Mesendoderm (in vitro differentiated cells): ENCODE data around the gene SUSD3.

ENCODE experiments used
- DNase-seq: peaks from one replicate; pipeline ENCODE4 v3.0.0; 2013
- H2AK5ac ChIP-seq: 2 replicates; pipeline ENCODE4 v1.6.1; 2013; ENCODE audit warnings: low read length, inconsistent platforms
- H2BK120ac ChIP-seq: 2 replicates; pipeline ENCODE4 v1.6.1; 2013; ENCODE audit warnings: low read depth, mild to moderate bottlenecking, low read length, moderate library complexity, mixed read lengths
- H2BK15ac ChIP-seq: replicated peaks from 2 replicates; pipeline ENCODE4 v1.6.1; 2013; ENCODE audit warnings: low read depth, mild to moderate bottlenecking, moderate library complexity
- H2BK5ac ChIP-seq: 2 replicates; pipeline ENCODE4 v1.6.1; 2013; ENCODE audit warnings: low read length, inconsistent platforms
- H3K18ac ChIP-seq: 2 replicates; pipeline ENCODE4 v1.6.1; 2013; ENCODE audit warnings: mild to moderate bottlenecking, low read length, mixed read lengths
- H3K23ac ChIP-seq: one replicate; pipeline ENCODE4 v1.6.1; 2013; ENCODE audit warnings: low read length
- H3K27ac ChIP-seq: 2 replicates; pipeline ENCODE4 v1.5.1; 2013; ENCODE audit warnings: low read depth, mild to moderate bottlenecking, inconsistent platforms, low read length, moderate library complexity
- H3K27me3 ChIP-seq: 2 replicates; pipeline ENCODE4 v1.6.1; 2013; ENCODE audit warnings: low read length, control low read depth, mild to moderate bottlenecking, inconsistent platforms; ENCODE audit not compliant: insufficient read depth, poor library complexity
- H3K36me3 ChIP-seq: 2 replicates; pipeline ENCODE4 v1.6.1; 2013; ENCODE audit warnings: low read length, inconsistent platforms; ENCODE audit not compliant: control insufficient read depth, insufficient read depth
- H3K4ac ChIP-seq: one replicate; pipeline ENCODE4 v1.6.1; 2013; ENCODE audit warnings: low read depth, mild to moderate bottlenecking, low read length, moderate library complexity
- H3K4me1 ChIP-seq: 2 replicates; pipeline ENCODE4 v1.6.1; 2013; ENCODE audit warnings: low read depth, low read length, inconsistent platforms; ENCODE audit not compliant: control insufficient read depth
- H3K4me2 ChIP-seq: 2 replicates; pipeline ENCODE4 v1.6.1; 2013; ENCODE audit warnings: low read length
- H3K4me3 ChIP-seq: 2 replicates; pipeline ENCODE4 v1.5.1; 2013; ENCODE audit warnings: mild to moderate bottlenecking, low read length
- H3K56ac ChIP-seq: one replicate; pipeline ENCODE4 v1.6.1; 2013; ENCODE audit warnings: low read length
- H3K79me1 ChIP-seq: 2 replicates; pipeline ENCODE4 v1.6.1; 2013; ENCODE audit warnings: low read length, inconsistent platforms
- H3K79me2 ChIP-seq: 2 replicates; pipeline ENCODE4 v1.6.1; 2013; ENCODE audit warnings: mild to moderate bottlenecking, low read length; ENCODE audit not compliant: control insufficient read depth, insufficient read depth
- H3K9ac ChIP-seq: 2 replicates; pipeline ENCODE4 v1.6.1; 2013; ENCODE audit warnings: low read length, inconsistent platforms
- H4K5ac ChIP-seq: one replicate; pipeline ENCODE4 v1.6.1; 2013; ENCODE audit warnings: low read length
- H4K8ac ChIP-seq: one replicate; pipeline ENCODE4 v1.6.1; 2013; ENCODE audit warnings: low read depth, mild to moderate bottlenecking, control low read depth, low read length, moderate library complexity
- WGBS: extraction: QIAGEN DNeasy Blood & Tissue Kit; methylation state at CpG from one replicate; pipeline ENCODE4 v1.1.7; 2013; ENCODE audit warnings: low lambda C conversion rate, missing lambda C conversion rate; ENCODE audit not compliant: insufficient coverage; ENCODE audit errors: extremely low coverage; 5-methylcytosine and 5-hydroxymethylcytosine counted together

Gene SUSD3

DNA sequence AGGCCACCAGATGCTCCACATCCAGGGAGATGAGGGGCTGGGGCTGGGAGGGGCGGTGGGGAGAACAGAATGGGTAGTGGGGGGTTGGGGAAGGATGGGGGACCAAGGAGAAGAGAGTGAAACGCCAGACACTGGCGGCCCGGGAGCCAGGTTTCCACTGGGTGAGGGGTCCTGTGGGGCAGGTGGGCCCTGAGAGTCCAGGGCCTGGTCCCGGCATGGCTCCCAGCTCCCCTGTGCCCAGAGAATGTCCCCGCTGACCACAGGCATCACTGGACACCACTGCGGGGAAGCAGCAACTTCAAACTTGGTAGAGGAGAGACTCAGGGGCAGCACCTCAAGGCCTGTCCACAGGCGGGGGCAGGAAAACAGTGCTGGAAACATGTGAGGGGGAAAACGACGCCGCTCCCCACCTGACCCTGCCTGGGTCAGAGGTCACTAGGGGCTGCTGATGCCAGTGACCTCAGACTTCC is 62.4 kb downstream of the SUSD3 start:
- Histone ChIP-seq H4K8ac (no peak overlapping the region), H3K27ac (no peak overlapping the region), H3K56ac (no peak overlapping the region), H2AK5ac (no peak overlapping the region), H3K79me1 (no peaks in the 10 kb centered on the region), H4K5ac (no peak overlapping the region), H3K18ac (no peak overlapping the region), H3K4me1 (no peaks in the 10 kb centered on the region), H3K36me3 (no peaks in the 10 kb centered on the region), H2BK5ac (no peak overlapping the region), H2BK120ac (no peak overlapping the region), H3K4me2 (no peak overlapping the region), H3K79me2 (no peaks in the 10 kb centered on the region), H3K23ac (no peak overlapping the region), H3K4me3 (no peak overlapping the region), H3K9ac (no peak overlapping the region), H3K4ac (no peak overlapping the region), H3K27me3 (no peaks in the 10 kb centered on the region), H2BK15ac (no peak overlapping the region)
- no CpG with 5 or more reads among the region's 11 CpGs for WGBS
- DNase-seq, result no peak

DNA sequence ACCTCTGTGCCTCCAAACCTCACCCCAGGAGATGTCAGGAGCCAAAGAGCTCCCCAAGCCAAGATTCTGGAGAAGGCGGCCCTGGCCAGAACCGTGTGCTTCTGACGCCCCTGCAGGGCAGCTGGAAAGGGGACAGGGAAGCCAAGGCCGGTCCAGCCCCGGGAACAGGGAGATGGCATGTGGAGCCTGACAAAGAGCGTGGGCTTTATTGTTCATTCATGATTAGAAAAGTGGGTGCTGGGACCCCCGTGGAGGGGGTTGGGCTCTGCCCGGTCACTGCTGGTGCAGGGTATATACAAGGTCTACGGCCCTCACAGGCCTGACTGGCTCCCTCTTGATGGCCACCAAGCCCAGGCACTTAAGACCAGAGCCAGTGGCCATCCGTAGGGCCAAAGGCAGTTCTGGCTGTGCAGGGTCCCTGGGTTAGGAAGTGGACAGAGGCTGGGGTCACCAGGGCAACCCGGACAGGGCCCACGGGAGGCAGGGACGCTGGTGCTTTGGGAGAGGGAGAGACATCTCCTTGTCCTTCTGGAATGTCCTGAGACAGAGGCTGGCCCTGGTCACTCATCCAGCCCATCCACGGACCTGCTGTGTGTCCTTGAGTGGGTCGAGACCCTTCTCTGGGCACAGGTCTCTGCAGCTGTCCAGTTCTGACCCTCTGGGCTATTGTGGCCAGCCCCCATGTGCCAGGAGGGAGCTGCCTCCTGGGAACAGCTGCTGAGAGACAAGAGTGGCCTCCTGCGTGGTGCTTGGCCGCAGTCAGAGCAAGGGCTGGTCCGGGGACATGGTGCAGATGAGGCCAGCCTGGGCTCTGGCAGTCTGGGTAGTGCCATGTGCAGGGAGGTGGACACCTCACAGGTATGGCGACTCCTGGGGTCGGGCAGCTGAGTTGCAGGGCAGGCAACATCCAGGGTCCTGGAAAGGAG is 63.1 kb downstream of the SUSD3 start:
- no peak overlapping the region for H4K5ac ChIP-seq
- no peak overlapping the region for H3K27ac ChIP-seq
- no peaks in the 10 kb centered on the region for H3K79me1 ChIP-seq
- no peaks in the 10 kb centered on the region for H3K36me3 ChIP-seq
- no peak overlapping the region for H3K23ac ChIP-seq
- H3K4me2 ChIP-seq, result no peak overlapping the region
- no peak overlapping the region for H2AK5ac ChIP-seq
- H3K4me1 ChIP-seq, result no peaks in the 10 kb centered on the region
- H2BK120ac ChIP-seq, result no peak overlapping the region
- DNase-seq, result no peak
- no peak overlapping the region for H3K4me3 ChIP-seq
- WGBS, result no CpG with 5 or more reads among the region's 20 CpGs
- no peaks in the 10 kb centered on the region for H3K79me2 ChIP-seq
- H3K4ac ChIP-seq, result no peak overlapping the region
- H3K9ac ChIP-seq, result no peak overlapping the region
- no peak overlapping the region for H3K18ac ChIP-seq
- H4K8ac ChIP-seq, result no peak overlapping the region
- no peaks in the 10 kb centered on the region for H3K27me3 ChIP-seq
- no peak overlapping the region for H2BK5ac ChIP-seq
- no peak overlapping the region for H3K56ac ChIP-seq
- H2BK15ac ChIP-seq, result no peak overlapping the region

DNA sequence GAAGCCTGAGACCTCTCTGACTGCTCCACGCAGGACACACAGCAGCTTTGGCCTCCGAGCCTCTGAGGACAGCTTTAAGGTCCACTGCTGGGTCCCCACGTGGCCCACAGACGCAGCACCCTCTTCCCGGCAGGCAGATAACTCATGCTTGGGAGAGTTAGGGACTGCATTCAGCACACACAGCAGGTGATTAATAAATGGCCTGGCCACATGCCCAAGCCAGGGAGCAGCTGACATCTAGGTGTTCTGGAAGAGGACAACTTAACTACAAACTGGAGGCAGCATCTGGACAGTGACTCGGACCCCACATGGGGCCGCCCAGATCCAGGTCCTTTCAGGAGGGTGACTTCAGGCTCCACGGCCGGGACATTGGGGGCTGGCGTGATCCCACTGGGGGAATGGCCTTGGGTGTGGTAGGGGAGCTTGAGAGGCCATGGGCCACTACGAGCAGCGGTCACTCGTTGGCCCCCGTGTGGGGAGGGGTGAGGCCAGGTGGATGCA is 64.3 kb downstream of the SUSD3 start:
- Histone ChIP-seq H3K4me3 (no peak overlapping the region), H3K23ac (no peak overlapping the region), H3K9ac (no peak overlapping the region), H3K27ac (no peak overlapping the region), H3K4ac (no peak overlapping the region), H2BK15ac (no peak overlapping the region), H3K36me3 (no peaks in the 10 kb centered on the region), H2BK120ac (no peak overlapping the region), H3K4me2 (no peak overlapping the region), H3K4me1 (no peaks in the 10 kb centered on the region), H3K27me3 (no peaks in the 10 kb centered on the region), H4K8ac (no peak overlapping the region), H2AK5ac (no peak overlapping the region), H3K79me2 (no peaks in the 10 kb centered on the region), H4K5ac (no peak overlapping the region), H3K79me1 (no peaks in the 10 kb centered on the region), H2BK5ac (no peak overlapping the region), H3K56ac (no peak overlapping the region), H3K18ac (no peak overlapping the region)
- no CpG with 5 or more reads among the region's 14 CpGs for WGBS
- no peak for DNase-seq

DNA sequence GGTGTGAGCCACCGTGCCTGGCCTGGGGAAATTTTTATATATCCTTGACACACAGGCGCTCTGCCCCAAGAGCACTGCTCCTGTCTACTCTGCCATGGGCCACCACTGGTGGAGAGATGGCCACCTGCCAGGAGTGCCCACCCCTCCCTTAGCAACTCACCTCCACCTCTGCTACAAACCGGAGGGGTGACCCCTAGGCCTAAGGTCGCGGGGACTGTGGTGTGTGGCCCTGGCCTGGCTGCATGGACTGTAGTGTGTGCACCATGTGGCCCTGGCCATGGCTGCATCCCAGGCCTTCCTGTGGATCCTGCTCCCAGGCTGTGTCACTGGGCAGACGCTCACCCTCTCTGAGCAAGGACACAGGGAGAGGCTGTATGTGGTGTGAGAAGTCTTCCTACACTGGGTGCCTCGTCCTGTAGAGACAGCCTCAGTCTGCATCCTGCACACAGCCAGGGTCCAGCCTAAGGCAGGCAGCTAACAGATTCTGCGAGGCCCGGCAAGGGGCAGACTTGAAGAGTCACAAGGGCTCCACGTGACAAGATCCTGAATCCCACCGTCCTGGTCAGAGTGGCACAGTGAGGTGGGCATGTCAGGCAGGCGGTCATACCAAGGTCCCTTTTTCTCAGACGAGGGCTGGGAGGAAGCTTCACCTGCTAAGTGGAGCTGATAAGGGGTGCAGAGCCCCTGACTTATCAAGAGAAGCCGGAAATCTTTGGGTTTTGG is 65.2 kb downstream of the SUSD3 start:
- Histone ChIP-seq H3K79me1 (no peaks in the 10 kb centered on the region), H3K27me3 (no peaks in the 10 kb centered on the region), H3K36me3 (no peaks in the 10 kb centered on the region), H3K4ac (no peak overlapping the region), H2BK5ac (no peak overlapping the region), H2AK5ac (no peak overlapping the region), H2BK15ac (no peak overlapping the region), H4K8ac (no peak overlapping the region), H3K4me2 (no peak overlapping the region), H3K9ac (no peak overlapping the region), H3K4me1 (no peaks in the 10 kb centered on the region), H3K27ac (no peak overlapping the region), H2BK120ac (no peak overlapping the region), H3K4me3 (no peak overlapping the region), H3K56ac (no peak overlapping the region), H3K23ac (no peak overlapping the region), H4K5ac (no peak overlapping the region), H3K79me2 (no peaks in the 10 kb centered on the region), H3K18ac (no peak overlapping the region)
- no CpG with 5 or more reads among the region's 14 CpGs for WGBS
- no peak for DNase-seq

DNA sequence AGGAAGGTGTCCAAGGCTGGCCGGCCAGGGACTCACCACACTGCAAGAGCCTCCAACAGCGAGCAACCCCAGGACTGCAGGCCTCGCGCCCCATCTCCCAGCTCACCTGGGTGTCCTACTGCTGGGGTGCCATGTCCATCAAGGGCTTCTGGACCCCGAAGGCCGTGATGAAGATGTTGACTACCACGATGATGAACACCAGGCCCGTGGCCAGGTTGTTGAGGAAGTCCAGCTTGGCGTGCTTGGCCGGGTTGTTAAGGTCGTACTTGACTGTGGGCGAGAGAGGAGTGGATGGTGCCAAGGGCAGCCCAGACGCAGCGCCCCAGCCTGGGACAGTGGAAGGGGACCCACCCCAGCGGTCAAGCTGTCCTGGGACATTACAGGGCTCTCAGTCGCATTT is 66.3 kb downstream of the SUSD3 start:
- Histone ChIP-seq H2BK120ac (no peak overlapping the region), H3K4me1 (no peaks in the 10 kb centered on the region), H3K23ac (no peak overlapping the region), H2BK5ac (no peak overlapping the region), H3K4me2 (no peak overlapping the region), H3K79me2 (no peaks in the 10 kb centered on the region), H3K27ac (no peak overlapping the region), H3K18ac (no peak overlapping the region), H4K5ac (no peak overlapping the region), H3K79me1 (no peaks in the 10 kb centered on the region), H3K36me3 (no peaks in the 10 kb centered on the region), H3K4me3 (no peak overlapping the region), H3K4ac (no peak overlapping the region), H2AK5ac (no peak overlapping the region), H3K56ac (no peak overlapping the region), H4K8ac (no peak overlapping the region), H2BK15ac (no peak overlapping the region), H3K27me3 (no peaks in the 10 kb centered on the region), H3K9ac (no peak overlapping the region)
- no peak for DNase-seq
- WGBS, result no CpG with 5 or more reads among the region's 16 CpGs
